CD4-positive, alpha-beta T cell treated with Interferon alpha-2 for 1 hour (primary cell): Measurements from ENCODE around the gene TFB2M.

ENCODE experiments used
- DNase-seq, 2 donors: peaks; one replicate each; pipeline ENCODE4 v3.0.0-alpha.2; 2020 to 2022

TFB2M gene

DNA sequence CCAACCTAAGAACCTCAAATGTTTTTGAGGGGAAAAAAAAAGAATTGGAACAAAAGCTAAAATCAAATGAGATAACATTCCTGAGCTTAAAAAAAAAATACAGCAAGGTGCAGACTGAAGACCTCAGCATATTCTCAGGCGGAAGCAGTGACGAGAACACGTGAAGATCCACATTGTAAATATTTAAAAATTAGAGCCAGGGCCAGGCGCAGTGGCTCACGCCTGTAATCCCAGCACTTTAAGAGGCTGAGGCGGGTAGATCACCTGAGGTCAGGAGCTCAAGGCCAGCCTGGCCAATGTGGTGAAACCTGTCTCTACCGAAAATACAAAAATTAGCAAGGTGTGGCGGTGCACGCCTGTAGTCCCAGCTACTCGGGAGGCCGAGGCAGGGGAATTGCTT is 15.7 kb downstream of the TFB2M start:
- no peak for DNase-seq

DNA sequence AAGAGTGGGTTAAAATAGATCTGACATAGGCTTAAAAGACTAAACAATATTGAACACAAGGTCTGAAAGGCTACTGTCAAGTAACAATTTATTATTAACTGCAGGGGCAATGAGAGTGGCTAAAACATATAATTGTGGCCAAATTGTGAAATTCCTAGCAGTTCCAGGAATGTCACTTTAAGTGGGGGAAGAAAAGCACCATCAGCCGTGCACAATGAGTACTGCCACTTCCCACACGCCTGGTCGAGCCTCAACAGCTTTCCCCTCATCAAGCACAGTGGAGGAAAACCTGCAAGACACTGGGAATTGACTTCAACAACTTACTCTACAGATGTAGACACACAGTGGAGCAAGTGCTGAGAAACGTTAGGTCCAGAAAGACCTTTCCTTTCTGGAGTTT is 16.4 kb downstream of the TFB2M start:
- no peak for DNase-seq

DNA sequence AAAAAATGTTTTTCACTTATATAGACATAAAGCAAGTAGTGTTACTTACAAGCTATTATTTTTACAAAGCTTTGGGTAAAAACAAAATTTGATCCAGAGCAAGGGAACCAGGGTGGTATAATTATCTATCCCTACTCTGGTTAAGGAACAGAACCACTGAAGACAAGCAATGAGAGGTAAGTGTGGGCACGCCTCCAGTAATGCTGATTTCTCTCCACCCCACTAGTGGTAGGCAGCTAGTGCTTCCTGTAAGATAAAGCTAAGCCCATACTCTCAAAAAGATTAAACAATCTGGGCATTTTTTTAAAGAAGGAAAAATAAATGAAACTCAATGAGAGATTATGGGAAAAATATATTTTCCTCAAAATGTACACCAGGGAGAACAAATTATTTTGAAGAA is 22.1 kb downstream of the TFB2M start:
- no peak for DNase-seq

- no peak for DNase-seq
These were observed 25.1 kb downstream of the TFB2M start for GRCh38 chr1:246540738-246541491.

DNA sequence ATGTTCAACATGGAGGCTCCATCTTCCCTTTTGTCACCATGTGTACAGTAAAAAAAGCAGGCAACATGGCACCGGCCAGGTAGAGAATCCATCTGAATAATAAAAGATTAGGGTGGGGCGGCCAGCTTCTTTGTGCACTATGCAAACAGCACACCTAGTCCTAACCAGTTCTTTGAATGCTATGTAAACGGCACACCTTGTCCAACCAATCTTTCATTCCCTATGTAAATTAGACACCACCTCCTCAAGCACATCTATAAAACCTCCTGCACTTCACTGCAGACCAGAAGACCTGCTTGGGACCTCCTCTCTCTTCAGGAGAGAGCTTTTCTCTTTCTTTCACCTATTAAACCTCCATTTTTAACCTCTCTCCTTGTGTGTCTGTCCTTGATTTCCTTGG is 28.2 kb downstream of the TFB2M start:
- DNase-seq = no peak

GRCh38 chr1:246537441-246537840 is 28.6 kb downstream of the TFB2M start:
- no peak for DNase-seq

GRCh38 chr1:246534114-246534513 is 31.9 kb downstream of the TFB2M start:
- no peak for DNase-seq

DNA sequence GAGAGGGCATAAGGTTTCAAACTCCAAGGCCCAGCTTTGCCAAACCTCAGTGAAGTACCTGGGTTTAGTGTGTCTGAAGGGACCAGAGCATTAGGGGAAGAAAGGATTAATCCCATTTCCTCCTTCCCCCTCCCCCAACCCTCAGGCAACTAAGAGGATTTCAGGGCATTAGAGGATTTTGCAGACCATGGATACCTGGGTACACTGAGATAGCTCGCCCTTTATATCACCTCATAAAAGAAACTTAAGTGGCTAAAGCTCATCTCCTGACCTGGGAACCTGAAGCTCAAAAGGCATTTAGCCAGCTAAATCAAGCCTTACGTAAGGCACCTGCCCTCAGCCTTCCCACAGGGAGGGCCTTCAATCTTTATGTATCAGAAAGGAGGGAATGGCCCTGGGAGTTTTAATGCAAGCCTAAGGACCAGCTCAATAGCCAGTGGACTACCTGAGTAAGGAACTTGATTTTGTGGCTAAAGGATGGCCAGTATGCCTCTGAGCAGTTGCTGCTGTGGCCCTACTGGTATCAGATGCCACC is 32.6 kb downstream of the TFB2M start:
- DNase-seq = no peak

DNA sequence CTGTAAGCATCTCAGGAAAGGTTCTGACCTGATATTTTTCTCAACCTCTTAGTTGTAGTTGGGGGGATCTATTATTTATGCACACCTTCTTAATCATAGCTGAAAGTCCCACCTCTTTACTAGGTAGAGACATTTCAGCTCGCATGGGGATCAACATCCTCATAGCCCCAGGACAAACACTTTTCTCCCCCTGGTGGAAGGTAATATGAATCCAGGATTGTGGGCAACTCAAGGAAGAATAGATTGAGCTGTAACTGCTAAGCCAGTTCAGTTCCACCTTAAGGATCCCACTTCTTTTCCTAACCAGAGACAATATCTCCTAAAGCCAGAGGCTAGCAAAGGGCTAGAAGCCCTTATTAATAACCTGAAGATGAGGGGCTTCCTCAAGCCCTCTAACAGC is 33.5 kb downstream of the TFB2M start:
- no peak for DNase-seq

DNA sequence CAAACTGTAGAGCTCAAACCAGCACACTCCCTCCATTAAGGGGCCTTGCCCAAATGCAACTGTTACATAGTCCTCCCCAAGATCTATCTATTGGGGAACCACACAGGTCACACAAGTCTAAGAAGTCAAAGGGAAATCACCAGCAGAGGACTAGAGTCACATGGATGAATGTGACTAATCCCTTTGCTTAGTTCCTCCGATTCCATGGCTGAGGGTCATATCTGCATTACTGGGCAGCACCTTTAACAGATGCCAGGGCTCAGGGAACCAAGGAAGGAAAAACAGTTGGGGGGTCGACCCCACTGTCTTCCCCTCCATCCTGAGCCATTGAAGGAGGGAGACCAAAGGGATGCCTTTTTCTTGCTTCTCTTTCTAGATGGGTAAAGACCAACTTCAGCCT is 35.6 kb downstream of the TFB2M start:
- no peak for DNase-seq

DNA sequence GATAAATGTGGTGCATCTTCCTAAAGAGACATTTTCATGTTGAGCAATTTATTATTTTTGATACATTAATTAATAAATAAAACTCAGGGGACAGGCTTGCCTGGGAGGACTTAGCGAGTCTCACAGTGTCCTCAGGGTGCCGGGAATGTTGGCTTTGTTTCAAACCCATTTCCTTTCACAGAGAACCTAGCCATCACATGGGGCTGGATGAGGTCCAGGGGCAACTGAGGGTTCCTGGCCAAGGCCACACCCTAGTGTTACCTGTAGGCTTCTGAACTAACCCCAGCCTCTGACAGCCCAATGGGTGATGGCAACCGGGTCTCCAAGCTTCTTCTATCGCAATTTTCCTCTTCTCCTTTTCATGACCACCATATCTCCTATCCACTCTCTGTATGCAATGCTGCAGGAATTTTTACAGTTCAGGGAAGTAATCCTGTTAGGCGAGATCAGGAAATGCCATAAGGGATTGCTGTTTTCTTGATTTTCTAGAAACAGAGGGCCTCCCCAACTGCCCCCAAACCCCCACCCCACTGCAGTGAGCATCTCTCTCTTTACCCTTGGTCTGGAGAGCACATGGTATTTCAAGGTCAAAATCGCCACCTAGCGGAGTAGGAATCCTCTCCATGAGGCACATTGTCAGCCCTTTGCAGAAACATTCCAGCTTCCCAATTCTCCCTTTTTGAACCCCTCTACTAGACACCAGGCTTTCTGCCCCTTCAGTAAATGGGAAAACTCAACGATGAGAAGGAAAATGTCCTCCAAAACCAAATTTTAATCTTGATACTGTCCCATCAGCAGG is 36.9 kb downstream of the TFB2M start:
- no peak for DNase-seq

DNA sequence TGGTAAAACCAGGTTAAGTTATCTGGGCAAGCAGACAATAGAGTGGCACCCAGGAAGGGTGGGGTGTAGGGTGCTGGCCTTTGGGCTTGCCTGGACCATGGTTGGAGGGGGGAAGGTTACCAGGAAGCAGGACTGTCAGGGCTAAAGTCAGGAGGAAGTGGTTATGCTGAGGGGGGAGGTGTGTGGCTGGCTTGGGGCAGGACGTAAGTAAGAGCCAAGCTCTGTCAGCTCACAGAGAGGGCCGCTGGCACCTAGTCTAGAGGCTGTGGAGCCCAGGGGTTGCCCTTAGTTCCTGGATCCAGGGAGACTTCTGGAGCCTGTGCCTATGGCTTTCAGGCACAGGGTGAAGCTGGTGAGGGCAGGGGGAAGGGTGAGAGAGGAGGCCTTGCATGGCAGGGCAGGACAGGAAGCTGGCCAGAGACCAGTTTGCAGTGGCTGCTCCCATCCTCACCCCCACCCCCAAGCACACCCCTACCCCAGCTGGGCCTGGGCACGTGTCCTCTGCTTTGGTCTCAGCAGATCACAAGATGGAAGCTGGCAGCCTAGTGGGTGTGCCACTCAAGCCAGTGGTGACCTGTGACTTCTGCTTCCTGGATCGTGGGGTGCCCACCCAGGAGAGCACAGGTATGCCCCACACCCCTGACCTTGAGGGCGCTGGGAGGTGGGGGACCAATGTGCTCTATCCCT is 38.5 kb downstream of the TFB2M start:
- DNase-seq = no peak

- no peak for DNase-seq
These were observed 39.1 kb downstream of the TFB2M start for GRCh38 chr1:246526915-246527314.

DNA sequence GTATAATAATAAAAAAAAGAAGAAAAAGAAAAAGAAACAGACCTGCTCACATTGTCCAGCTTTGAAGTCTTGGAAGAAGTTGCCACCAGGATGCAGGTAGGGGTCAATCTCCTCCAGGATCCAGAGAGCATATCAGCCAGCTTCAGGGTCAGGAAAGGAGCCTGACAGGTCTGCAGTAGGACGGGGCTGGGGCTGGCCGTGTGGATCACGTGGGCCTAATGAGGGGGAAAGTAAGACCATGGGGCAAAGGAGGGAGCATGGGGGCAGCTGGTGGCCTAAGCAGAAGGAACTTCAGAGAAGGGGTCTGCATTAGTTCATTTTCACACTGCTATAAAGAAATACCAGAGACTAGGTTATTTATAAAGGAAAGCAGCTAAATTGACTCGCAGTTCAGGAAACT is 39.7 kb downstream of the TFB2M start:
- DNase-seq = no peak

- no peak for DNase-seq
These were observed 46.5 kb downstream of the TFB2M start for GRCh38 chr1:246519514-246519913.

- no peak for DNase-seq
These were observed 47.4 kb downstream of the TFB2M start for GRCh38 chr1:246518456-246519205.

DNA sequence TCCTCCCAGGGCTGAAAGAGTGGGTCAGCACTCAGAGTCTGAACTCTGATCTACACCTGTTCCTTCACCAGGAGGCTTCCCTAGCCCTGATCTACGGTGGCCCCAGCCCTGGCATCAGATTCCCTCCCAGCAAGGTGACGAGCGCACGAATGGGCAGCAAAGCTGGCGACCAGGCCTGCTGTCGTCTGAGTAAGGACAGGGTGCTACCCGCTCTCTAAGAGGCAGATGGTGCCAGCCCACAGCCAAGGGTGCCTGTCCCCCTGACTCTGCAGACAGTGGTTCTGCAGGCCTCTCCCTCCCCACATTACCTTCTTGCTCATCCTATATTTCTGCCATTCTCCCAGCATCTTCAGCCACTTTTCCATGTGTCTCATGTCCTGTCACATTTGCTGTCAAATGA is 48.7 kb downstream of the TFB2M start:
- DNase-seq = no peak

- DNase-seq = no peak
These were observed 49.9 kb downstream of the TFB2M start for GRCh38 chr1:246516126-246516525.

DNA sequence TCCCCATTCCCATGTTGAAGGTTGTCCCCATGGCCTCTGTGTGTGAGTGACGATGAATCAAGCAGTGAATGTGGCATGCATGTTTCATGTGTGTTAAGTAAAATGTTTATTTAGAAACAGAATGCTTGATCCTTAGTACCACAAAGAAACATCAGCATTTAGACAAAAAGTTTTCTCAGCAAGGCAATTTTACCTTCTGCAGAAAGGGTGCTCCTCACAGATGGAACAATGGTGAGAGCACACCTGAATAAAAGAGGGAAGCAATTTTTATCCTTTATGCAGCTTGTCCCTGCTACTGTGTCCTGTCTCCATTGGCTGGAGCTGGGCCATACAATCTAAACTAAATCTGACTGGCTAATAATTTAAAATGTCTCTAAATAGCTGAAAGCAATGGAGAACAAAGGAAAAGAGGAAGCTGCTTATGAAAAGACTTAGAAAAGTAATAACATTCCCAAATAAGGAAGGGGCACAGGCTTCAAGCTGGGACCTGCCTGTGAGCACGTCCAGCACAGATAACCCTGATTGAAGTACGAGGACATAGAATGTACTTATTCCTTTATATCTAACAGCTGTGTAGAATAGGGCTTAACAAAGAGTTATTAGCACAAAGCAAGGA is 50.6 kb downstream of the TFB2M start:
- no peak for DNase-seq

DNA sequence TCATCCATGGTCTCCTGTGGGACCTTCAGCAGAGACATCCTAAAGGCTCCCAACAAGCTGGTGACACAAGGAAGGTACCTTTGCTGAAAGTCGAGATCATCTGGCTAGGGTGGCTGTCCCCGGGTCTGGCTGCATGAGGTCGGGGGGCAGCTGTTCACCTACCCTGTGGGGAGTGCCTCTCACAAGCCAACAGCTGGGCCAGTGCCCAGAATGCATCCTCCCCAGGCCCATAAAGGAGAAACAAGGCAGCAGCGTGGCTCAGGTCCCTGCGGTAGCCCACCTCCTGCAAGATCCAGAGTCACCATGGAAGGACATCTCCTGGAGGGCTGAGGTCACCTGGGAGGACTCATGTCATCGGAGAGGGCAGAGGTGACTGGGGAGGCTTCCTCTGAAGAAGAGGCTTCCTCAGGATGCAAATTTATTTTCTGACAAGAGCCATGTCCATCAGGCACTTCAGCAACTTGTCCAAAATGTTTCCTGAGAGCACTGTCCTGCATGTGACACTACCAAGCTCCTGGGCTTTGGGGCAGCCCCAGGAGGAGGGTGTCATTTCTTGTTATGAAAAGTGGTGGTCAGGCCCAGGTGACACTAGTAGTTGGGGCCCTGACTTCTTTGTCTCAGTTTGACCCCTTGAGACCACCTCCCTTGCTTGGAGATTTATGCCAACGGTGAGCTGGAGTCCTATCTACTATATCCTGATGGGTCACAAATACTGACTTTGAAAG is 52.3 kb downstream of the TFB2M start:
- no peak for DNase-seq

DNA sequence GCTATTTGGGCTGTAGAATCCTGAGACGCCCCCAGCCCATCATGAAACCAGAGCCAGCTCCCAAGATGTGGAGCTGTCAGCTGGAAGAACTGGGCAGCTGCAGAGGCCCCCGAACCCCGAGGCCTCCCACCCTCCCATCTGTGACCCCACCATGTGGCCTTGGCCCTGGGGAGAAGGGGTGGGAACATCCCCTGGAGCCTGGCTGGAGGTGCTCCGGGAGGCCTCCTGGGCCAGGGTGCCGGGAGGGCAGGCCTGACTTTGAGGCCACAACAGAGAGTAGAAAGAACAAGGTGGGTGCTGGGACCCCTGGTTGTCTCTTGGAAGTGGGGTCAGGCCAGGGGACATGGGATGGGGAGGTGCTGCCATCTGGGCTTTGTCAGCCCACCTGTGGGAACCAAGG is 53.0 kb downstream of the TFB2M start:
- no peak for DNase-seq

GRCh38 chr1:246512635-246513034 is 53.4 kb downstream of the TFB2M start:
- DNase-seq = no peak
